Endothelial cell (in vitro differentiated cells): Measurements from ENCODE around the gene GSTO1. TPM values are rescaled to one million over a fixed set of nuclear protein-coding genes. Genes with fewer than 3 reads are reported as not detected.

Experiments
- DNase-seq: peaks from one replicate; pipeline ENCODE4 v3.0.0; 2021; ENCODE audit warnings: low spot score
- H3K27ac Mint-ChIP-seq: one replicate; pipeline ENCODE4 v1.8.0; 2021; ENCODE audit warnings: mixed read lengths, inconsistent platforms; ENCODE audit not compliant: unreplicated experiment
- H3K27me3 Mint-ChIP-seq: one replicate; pipeline ENCODE4 v1.8.0; 2021; ENCODE audit warnings: mild to moderate bottlenecking, moderate library complexity, mixed read lengths, inconsistent platforms; ENCODE audit not compliant: unreplicated experiment
- H3K36me3 Mint-ChIP-seq: one replicate; pipeline ENCODE4 v1.8.0; 2021; ENCODE audit warnings: mild to moderate bottlenecking, low read depth, mixed read lengths, inconsistent platforms; ENCODE audit not compliant: unreplicated experiment
- H3K4me1 Mint-ChIP-seq: one replicate; pipeline ENCODE4 v1.8.0; 2021; ENCODE audit warnings: mild to moderate bottlenecking, mixed read lengths, inconsistent platforms; ENCODE audit not compliant: unreplicated experiment
- H3K4me3 Mint-ChIP-seq: one replicate; pipeline ENCODE4 v1.8.0; 2021; ENCODE audit warnings: mild to moderate bottlenecking, mixed read lengths, inconsistent platforms; ENCODE audit not compliant: unreplicated experiment
- H3K9me3 Mint-ChIP-seq: one replicate; pipeline ENCODE4 v1.8.0; 2021; ENCODE audit warnings: mixed read lengths, inconsistent platforms; ENCODE audit not compliant: unreplicated experiment
- CTCF ChIP-seq: fragments of 200-600 bp; sonication (generic); IDR thresholded peaks from one replicate; pipeline ENCODE4 v1.5.0; 2021; ENCODE audit warnings: antibody characterized with exemption; ENCODE audit not compliant: unreplicated experiment
- microRNA-seq: library from miRNA; unstranded; fragments of <30 nt; microRNA quantifications from one replicate; pipeline ENCODE4, GENCODE V29; 2020; ENCODE audit not compliant: unreplicated experiment
- total RNA-seq: library from RNA; stranded (reverse); fragmentation: NEBNext Ultra II Directional; extraction: Animal tissue kit (Norgen Biotek cat#: 25700); gene quantifications from one replicate; pipeline ENCODE4 v1.2.1, GENCODE V29; 2021; ENCODE audit not compliant: unreplicated experiment

GSTO1 gene
- total RNA-seq, 1 donor from 2014 or later: 121 TPM

- TF ChIP-seq CTCF: no peak
- Mint-ChIP-seq H3K9me3 (no peaks in the 10 kb centered on the region), H3K27me3 (peaks cover 5% of the 10 kb centered on the region), H3K4me1 (peaks cover 17% of the 10 kb centered on the region), H3K36me3 (peaks cover 24% of the 10 kb centered on the region), H3K4me3 (no peak overlapping the region), H3K27ac (no peak overlapping the region)
- no peak for DNase-seq
These were observed 60.1 kb downstream of the GSTO1 start for GRCh38 chr10:104314591-104315485.

- no peak for TF ChIP-seq CTCF
- no peak for DNase-seq
- Mint-ChIP-seq H3K4me3 (no peak overlapping the region), H3K4me1 (peaks cover 23% of the 10 kb centered on the region), H3K27me3 (peaks cover 7% of the 10 kb centered on the region), H3K9me3 (no peaks in the 10 kb centered on the region), H3K36me3 (peaks cover 24% of the 10 kb centered on the region), H3K27ac (no peak overlapping the region)
These were observed 60.8 kb downstream of the GSTO1 start for GRCh38 chr10:104315486-104315921.

- peaks cover 24% of the 10 kb centered on the region for H3K36me3 Mint-ChIP-seq
- TF ChIP-seq CTCF: no peak
- no peak overlapping the region for H3K27ac Mint-ChIP-seq
- no peaks in the 10 kb centered on the region for H3K9me3 Mint-ChIP-seq
- peaks cover 7% of the 10 kb centered on the region for H3K27me3 Mint-ChIP-seq
- H3K4me3 Mint-ChIP-seq: no peak overlapping the region
- DNase-seq: no peak
- peaks cover 25% of the 10 kb centered on the region for H3K4me1 Mint-ChIP-seq
These were observed 61.8 kb downstream of the GSTO1 start for GRCh38 chr10:104316321-104317099.

Small RNAs within 50 kb of the gene (microRNA-seq; reads per million reads assigned to microRNA genes)
- gene MIR4482 (not detected), gene MIR609 (not detected)

Other genes starting within 250 kb of the GSTO1 start
- 4.2 TPM for gene COL17A1, start 169.0 kb upstream of the GSTO1 start, total RNA-seq
- gene SFR1, start 132.7 kb upstream of the GSTO1 start, total RNA-seq: 8.8 TPM
- gene CFAP43, start 22.5 kb upstream of the GSTO1 start, total RNA-seq: 0.56 TPM
- gene GSTO2, start 14.3 kb downstream of the GSTO1 start, total RNA-seq: 5.9 TPM
- gene ITPRIP, start 83.6 kb downstream of the GSTO1 start, total RNA-seq: 16.3 TPM
- gene CFAP58, start 98.9 kb downstream of the GSTO1 start, total RNA-seq: 0.28 TPM